Inflammatory macrophage treated with lipopolysaccharide for 1 hour (primary cell): Measurements from ENCODE around the gene DCAF5.
"Not testable (repeated sequence)": the region's sequence is repeated elsewhere in the genome, so short reads cannot be mapped to it uniquely, and the experiment has no call there.

Experiments
- DNase-seq, 2 donors: peaks; one replicate each; pipeline ENCODE4 v3.0.0-alpha.2; 2020 to 2022

DCAF5 gene

DNA sequence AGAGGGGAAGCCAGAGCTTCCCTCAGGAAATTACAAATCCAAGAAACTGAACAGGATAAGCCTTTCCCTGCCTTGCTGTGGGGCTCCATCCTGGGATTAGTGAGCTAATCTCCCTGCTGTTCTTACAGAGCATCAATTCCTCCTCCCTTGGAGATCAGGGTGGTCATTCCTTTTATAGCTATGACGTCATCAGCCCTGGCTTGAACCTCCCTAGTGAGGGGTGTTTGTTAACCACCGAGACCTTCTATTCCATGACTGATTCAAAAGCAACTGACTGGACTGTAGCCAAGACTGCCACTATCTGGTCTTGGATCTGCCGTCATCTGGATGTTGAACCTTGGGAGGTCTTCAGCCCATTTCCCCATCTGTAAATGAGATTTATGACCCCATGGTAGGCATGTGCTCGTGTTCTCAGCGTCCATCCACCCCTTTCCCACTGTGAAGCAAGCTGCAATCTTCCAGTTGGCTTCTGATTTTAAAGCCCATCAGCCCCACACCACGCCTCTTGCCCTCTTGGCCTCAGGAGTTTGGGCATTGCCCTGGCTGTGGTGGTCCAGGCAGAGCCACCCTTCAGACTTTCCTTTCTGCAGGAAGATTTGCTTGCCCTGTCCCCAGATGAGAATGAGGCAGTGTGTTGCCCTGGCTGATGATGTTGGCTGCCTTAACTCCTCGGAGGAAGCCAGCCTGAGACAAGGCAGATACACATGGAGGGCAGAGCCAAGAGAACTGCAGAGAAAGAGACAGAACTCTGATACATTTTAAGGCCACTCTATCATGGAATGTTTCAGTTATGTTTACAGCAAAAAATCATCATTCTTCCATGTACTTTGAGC, 114.2 kb downstream of the DCAF5 start:
- DNase-seq = no peak

DNA sequence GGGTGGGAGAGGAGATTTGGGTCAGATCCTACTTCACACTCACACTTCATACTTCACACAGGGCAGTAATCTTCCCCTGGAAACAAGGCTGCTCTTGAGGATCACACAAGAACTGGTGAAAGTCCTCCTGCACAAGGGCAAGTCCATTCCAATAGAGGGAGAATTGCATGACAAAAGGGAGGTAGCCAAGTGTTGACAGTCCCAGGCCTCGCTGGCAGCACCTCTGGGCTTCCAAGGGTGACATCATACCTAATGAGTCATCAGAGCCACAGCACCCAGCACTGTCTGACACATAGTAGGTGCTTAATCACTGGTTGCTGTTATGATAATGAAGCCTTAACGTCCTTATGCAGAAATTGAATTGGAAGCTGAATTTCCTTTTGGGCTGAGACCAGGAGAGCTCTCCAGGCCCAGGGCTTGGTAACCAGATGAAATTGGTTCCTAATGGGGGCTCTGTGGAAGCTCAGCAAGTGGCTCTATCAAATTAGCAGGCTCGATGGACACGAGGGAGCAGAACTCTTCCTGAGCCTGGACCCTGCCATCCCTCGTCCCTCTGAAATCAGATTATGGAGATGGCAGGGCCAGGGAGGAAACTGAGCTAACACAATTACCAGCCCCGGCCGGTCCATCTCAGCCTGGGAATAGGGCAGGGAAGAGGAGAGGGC, 115.0 kb downstream of the DCAF5 start:
- no peak for DNase-seq

DNA sequence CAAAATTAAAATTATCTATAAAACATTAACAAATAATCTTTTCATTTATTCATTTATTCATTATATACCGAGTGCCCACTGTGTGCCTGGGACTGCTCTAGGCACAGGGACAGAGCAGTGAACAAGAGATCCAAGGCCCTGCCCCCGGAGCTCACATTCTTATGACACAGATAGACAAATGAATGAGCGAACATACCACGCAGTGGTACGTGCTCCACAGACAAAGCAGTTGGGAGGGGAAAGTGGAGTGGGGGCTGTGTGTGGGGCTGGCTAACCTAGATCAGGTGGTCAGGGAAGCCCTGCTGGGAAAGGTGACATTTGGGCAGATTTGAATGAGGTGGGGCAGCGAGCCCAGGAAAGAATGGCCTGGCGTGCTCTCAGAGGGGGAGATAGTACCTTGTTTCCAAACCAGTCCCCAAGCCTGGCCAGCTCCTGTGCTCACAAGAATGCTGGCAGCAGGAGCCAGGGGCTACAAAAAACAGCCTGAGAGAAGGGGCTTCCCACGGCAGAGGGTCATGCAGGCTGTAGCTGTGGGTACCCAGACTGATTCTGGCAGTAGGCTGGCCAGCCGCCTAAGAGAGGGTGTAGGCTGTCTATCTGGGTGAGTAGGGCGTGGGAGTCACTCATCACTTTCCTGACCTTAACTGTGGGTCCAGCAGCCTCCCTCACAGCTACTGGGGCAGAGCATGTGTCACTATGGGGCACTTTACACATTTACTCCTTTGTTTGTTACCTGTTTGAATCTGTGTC, 116.0 kb downstream of the DCAF5 start:
- no peak for DNase-seq

DNA sequence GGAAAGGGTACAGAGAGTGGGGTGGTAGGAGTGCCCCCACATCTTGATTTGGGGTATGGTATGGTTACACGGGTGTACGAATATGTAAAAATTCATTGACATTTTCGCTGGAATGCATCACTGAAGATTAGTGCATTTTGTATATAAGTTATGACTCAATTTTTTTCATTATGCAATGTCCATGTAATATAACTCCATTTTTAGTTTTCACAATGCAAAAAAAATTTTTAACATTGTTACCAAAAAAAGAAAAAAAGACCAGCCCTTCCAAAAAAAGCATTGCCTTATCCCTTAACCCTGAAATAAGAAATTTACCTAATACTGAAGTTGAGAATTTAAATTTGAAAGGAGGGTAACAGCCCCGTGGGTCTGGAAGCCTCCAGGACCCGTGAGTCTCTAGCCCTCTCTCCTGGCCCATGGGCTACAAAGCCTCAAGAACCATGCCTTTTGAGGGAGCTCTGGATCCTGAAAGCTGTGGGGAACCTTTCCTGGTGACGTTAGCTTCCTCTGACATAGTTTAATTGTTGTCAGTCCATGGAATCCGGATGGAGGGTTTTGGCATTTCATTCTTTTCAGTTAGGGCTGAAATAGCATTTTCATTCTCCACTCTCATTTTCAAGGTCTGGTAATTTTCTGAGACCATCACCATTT, 118.2 kb downstream of the DCAF5 start:
- DNase-seq = no peak

DNA sequence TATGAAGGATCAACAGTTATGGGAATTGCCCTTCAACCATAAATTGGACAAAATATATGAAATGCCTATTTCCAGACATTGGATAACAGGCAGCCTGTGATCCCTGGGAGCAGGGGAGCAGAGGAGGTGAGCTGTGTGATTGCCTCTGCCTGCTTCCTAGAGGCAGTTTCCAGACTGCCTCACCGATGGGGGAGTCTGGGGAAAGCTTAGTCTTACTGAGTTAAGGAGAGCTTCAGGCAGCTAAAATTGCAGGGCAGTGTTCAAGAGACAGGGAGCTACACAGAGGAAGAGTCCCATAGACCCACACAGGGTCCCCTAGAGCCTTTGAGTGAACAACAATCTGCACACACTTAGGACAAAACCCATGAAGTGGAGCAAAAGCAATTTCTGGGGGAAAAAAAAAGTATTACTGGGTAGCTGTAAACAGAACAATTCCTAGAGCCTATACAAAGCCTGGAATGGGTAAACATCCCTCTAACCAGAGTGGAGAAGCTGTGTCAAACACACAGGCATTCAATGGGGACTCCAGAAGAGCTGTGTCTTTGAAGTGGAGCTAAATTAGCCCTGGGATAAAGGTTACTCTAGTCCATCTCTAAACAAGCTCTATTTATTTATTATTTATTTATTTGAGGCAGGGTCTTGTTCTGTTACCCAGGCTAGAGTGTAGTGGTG, 125.5 kb downstream of the DCAF5 start:
- DNase-seq = no peak

DNA sequence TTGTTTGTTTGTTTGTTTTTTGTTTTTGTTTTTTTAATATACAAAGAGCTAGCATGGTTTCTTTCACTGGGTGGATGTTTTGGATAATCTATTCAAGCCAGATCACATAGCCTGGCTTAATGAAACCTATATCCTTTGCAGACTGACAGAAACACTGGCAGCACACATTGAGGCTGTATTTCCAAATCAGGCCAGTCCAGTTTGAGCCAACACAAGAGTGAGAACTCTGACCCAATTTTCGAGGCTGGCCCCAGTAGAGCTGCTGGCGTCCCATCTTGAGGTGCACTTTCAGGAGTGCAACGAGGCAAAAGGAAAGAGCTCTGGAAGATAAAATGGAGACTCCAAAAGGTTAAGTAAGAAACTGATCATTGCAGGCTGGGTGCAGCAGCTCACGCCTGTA, 129.9 kb downstream of the DCAF5 start:
- no peak for DNase-seq

DNA sequence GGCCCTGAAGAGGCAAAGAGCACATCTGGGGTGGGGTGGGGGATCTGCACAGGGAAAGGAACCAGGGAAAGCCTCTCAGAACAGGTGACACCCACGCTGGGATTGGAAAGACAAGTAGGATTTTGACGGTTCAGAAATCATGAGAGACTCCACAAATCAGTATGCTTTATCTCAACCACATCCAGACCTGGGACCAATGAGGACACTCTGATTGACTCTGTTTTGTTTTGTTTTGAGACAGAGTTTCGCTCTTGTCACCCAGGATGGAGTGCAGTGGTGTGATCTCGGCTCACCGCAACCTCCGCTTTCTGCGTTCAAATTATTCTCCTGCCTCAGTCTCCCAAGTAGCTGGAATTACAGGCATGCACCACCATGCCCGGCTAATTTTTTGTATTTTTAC, 130.8 kb downstream of the DCAF5 start:
- DNase-seq = not testable (repeated sequence)

DNA sequence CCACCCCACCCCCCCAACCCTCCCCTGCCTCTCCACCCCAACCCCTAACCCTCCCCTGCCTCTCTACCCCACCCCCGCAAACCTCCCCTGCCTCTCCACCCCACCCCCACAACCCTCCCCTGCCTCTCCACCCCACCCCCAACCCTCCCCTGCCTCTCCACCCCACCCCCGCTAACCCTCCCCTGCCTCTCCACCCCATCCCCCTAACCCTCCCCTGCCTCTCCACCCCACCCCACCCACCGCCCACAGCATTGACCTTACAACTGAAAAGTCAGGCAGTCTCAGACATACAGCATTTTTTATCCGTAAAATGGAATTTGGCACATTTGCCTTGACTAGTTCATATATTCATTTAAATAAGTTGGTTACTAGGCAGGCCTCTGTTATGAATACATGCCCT, 135.2 kb downstream of the DCAF5 start:
- no peak for DNase-seq

DNA sequence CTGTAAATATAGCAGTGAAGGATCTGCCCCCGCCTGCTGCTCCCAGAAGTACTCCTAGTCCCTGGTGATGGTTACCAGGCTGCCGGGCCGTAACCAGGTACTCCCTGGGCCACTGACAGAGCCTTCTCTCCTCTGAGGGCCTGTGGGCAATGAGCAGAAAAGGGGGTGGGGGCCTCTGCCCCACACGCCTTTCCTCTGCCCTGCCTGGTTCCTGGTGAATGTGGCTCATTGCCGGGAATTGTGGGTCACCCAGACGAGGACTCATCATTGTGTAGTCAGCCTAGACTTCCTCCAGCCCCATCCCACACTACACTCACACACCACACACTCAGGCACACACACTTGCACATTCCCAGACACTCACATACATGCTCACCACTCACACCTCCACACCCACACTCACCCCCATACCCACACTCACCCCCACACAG, 138.1 kb downstream of the DCAF5 start:
- peak; percentile 14 to 37 for DNase-seq

DNA sequence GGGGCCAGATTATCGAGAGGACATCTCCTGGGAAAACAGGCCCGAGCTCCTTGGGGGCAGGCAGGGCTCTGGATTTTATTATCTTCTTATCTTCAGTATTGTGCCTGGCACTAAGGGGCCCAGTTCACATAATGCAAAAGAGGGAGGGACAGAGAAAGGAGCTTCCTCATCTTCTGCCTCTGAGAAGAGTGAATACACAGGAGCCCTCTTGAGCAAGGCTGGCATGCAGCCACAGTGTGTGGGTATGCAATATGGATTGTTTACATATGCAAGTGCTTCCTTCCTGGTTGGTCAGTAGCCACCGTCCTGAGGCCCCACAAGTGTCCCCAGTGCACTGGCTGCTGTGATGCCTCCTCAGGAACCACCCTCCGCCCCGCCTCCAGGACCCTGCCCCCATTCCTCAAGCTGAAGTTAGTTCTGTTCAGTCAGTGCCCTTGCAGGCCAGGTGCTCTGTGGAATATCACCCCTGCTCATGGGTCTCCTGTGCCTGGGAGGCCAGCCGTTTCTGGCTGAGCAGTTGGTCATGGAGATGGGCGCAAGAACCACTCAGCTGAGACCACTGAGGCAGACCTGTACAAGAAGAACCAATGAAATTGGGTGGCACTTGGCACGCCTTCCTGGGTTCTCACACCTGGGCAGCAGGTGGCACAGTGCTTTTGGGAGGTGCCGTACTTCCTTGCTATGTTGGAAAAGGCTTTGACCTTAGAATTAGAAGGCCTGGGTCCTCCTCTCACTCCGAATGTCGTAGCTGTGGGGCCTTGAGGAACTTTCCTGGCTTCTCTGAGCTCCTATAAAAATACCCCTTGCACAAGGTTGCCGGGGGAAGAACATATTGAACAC, 138.8 kb downstream of the DCAF5 start:
- DNase-seq = peak; percentile 94 to 95

DNA sequence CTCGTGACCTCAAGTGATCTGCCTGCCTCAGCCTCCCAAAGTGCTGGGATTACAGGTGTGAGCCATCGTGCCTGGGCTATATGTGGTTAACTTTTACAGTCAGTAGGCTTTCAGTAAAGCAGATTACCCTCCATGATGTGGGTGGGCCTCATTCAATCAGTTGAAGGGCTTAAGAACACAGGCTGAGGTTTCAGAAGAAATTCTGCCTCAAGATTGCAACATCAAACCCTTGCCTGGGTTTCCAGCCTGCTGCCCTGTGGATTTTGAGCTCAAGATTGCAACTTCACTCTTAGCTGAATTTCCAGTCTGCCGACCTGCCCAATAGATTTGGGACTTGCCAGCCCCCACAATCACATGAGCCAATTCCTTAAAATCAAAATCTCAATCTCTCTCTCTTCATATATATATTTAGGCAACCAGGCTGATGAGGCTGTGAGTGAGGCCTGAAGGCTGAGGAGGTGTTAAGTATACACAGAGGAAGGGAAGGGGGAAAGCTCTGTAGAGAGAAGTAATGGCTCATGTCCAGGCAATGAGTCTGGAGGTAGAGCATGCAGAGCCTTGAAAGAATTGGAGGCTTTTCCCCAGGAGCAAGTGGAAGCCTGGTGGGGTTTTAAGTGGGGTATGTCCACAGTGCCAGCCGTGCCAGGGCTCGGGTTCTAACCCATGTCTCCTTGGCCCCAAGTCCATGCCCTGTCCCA, 140.5 kb downstream of the DCAF5 start:
- DNase-seq = peak; percentile 78 to 84

DNA sequence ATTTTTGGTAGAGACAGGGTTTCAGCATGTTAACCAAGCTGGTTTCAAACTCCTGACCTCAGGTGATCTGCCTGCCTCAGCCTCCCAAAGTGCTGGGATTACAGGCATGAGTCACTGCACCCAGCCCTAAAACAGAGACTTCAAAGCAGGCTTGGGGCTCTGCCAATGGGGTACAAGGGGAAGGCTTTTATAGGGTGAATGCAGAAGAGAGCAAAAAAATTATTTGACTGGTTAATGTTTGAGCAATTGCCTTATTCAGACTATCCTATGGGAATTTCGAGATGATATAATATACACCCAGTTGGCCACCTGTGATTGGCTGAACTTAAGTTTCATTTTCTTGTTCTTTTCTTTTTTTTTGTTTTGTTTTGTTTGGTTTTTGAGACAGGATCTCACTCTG, 142.3 kb downstream of the DCAF5 start:
- DNase-seq = peak; percentile 27 to 58

DNA sequence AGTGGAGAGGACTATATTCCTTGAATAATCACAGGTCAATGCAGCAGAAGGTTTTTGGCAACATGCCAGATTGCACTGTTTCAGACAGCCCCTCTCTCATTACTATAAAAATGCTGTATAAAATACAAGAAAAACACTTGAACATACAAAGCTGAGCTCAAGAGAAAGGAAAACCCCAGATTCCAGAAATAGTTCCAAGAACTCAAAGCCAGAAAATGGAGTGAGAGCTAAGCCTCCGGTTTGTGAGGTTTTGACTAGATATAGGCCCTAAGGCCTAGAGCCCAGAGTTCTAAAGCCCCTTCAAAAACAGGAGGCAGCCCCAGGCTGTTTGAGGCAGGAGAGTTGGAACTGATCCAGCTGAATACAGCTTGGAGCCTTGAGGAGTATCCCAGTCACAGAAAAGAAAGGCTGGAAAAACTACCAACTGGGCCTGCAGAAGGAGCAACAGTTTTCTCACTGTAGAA, 144.5 kb downstream of the DCAF5 start:
- DNase-seq = no peak

DNA sequence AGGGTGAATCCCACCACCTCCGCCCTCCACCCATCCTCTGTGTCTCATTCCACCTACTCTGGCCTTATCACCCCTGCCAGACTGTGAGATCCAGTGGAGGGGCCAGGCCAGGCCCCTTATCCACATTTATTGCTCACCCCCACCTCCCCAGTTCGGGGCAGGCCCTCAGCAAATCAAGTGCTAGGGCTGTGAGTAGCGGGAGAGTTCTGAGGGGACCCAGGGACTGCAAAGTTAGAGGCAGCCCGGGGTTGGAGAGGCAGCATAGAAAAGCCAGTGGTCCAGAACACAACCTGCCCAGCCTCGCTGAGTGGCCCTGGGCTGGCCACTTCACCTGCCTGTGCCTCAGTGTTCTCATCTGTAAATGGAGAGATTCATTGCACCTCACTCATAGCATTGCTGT, 146.6 kb downstream of the DCAF5 start:
- no peak for DNase-seq

DNA sequence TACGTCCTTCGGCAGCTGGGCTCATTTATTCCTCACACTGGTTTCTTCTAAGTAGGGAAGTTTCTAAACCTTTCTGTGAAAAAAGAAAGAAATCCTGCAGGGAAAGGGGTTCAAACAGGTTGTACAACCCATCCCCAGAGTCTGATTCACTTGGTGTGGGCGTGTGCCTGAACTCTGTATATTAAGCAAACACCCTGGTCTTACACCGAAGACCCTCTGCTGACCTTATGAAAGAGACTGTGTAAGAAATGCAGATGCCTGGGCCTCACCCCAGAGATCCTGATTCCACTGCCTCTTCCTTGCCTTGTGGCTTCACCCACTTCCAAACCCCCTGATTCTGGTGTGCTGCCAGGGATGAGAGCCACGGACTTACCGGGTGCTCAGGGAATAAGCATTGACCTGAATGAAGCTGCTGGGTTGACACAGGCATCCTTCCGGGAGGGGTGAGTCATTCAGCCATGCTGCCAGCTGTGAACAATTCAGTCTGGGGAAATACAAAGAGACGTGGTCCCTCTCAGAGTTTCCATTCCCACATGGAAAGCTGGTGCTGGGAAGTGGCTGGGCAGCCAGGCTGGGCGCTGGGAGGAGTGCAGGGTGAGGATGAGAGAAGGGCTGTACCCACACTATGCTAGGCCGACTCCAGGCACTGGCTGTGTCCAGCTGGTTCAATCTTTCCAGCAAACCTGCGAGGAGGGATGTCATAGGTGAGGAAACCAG, 147.3 kb downstream of the DCAF5 start:
- DNase-seq = peak in 1 of 2 donors; percentile 20

DNA sequence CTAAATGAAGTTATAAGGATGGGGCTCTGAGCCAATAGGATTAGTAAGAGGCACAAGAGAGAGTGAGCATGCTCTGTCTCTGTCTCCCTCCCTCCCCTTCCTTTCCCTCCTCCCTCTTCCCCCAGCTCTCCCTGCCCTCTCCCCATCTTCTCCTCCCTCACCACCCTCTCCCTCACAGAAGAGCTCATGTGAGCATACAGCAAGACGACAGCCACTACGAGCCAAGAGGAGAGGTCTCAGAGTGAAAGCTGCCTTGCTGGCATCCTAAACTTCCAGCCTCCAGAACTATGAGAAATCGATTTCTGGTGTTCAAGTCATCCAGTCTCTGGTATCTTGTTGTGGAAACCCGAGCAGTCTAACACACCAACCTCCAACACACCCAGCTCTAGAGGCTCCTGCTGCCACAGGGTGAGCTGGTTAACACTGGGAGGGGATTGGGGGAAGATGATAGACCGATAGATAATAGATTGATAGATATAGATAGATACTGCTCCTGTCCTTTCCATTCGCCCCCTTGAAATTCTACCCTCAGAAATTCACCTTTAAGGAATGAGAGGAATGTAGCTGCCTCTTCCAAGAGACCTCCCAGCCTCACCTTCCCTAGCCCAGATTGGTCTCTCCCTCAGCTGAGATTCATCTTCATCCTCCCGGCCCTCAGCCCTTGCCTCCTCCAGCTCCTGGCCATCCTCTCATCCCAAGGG, 148.0 kb downstream of the DCAF5 start:
- no peak for DNase-seq

DNA sequence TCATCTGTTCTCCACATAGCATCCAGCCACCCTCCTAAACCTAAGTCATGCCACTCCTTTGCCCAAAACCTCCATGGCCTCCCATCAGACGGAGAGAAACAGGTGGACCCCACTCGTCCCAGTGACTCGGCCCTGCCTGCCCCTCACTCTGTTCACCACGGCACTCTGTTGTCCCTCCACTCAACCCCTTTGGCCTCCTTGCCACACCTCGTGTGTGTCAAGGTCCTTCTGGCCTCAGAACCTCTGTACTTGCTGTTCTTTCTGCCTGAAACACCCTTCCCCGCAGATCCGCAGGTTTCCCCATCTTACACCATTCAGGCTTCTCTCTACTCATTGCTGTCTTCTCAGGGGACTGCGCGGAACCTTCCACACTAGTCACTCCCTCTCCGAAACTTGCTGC, 149.3 kb downstream of the DCAF5 start:
- DNase-seq = no peak

DNA sequence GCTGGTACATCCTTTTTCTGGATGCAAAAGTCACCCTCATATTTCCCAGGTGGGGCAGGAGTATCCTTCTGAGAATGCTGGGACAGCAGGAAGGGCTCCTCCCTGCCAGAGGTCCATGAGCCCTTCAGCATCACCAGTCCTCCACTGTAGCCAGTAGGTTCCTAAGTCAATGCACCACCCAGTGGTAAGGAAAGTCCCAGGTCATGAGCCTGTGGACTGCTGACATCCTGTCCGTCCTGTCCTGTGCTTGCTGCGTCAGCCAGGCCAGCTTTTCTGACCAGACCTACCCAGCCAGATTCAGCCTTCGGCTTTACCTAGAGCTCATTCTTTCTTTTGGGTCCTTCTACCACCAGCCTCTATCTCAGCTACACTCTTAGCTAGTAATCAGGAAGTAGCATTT, 150.8 kb downstream of the DCAF5 start:
- DNase-seq = peak; percentile 29 to 56

DNA sequence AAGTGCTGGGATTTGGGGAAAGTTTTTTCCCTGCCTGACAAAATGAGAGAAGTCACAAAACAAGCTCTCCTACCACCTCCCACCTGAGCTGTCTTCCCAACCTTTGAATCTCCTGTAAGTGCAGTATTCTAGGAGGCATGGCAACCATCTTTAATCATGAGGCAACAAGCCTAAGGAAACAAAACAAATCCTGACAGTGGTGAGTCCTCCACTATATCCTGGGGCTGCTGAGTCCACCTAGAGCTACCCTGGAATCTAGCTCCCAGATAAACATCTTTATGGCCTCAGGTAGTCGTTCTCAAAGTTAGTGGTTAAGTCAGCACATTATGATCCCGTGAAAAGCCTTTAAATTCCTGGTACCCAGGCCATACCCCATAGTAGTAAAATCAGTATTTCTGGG, 151.5 kb downstream of the DCAF5 start:
- no peak for DNase-seq
